IMR-90 (cell line): ENCODE measurements around the gene YTHDC2. TPM values are rescaled to one million over a fixed set of nuclear protein-coding genes. Genes with fewer than 3 reads are reported as not detected.

Experiments
- ATAC-seq: fragments of 200-7000 bp; cut with Tn5 transposase; 2 replicates; pipeline ENCODE4 v1.9.1; 2020; ENCODE audit warnings: low read depth, mild to moderate bottlenecking, moderate library complexity
- BruUV-seq: library from RNA; stranded (reverse); fragments of 400-500 nt; replicated peaks from 2 replicates; lab custom pipeline; 2021; lab: Mats Ljungman, UMichigan
- CTCF ChIA-PET: fragments of 300-600 bp; formaldehyde crosslinking; extraction: SDS; loops from one replicate; lab custom pipeline; 2021; ENCODE audit warnings: antibody characterized with exemption; lab: Yijun Ruan, JAX
- POLR2A ChIA-PET: fragments of 300-600 bp; sonication (Branson Sonifier 250); formaldehyde crosslinking; loops from one replicate; lab custom pipeline; 2022; ENCODE audit warnings: antibody characterized with exemption; ENCODE audit not compliant: unreplicated experiment; lab: Charles Lee
- DNase-seq: peaks from one replicate; pipeline ENCODE4 v3.0.0; 2013
- H2AFZ ChIP-seq: replicated peaks from 2 replicates; pipeline ENCODE3; 2013; ENCODE audit warnings: low read length, mild to moderate bottlenecking; ENCODE audit not compliant: poor library complexity
- H2AK5ac ChIP-seq: 2 replicates; pipeline ENCODE4 v1.6.1; 2013; ENCODE audit warnings: low read depth, low read length, inconsistent platforms
- H2AK9ac ChIP-seq: replicated peaks from 2 replicates; pipeline ENCODE3; 2013; ENCODE audit warnings: mild to moderate bottlenecking, low read depth, low read length, moderate library complexity; ENCODE audit not compliant: poor library complexity
- H2BK120ac ChIP-seq: 2 replicates; pipeline ENCODE4 v1.6.1; 2013; ENCODE audit warnings: low read depth, low read length, inconsistent platforms
- H2BK15ac ChIP-seq: 3 replicates; pipeline ENCODE4 v1.6.1; 2013; ENCODE audit warnings: low read depth, low read length, inconsistent platforms
- H2BK20ac ChIP-seq: 2 replicates; pipeline ENCODE4 v1.6.1; 2013; ENCODE audit warnings: low read depth, mild to moderate bottlenecking, inconsistent platforms, low read length, moderate library complexity
- H2BK5ac ChIP-seq: 2 replicates; pipeline ENCODE4 v1.6.1; 2013; ENCODE audit warnings: mild to moderate bottlenecking, low read depth, low read length, inconsistent platforms; ENCODE audit not compliant: poor library complexity, severe bottlenecking
- H3K14ac ChIP-seq: replicated peaks from 2 replicates; pipeline ENCODE4 v1.6.1; 2013; ENCODE audit warnings: low read depth, low read length, inconsistent platforms
- H3K18ac ChIP-seq: 2 replicates; pipeline ENCODE4 v1.6.1; 2013; ENCODE audit warnings: low read depth, low read length, control low read depth
- H3K23ac ChIP-seq: 2 replicates; pipeline ENCODE4 v1.6.1; 2013; ENCODE audit warnings: low read depth, low read length, inconsistent platforms
- H3K27ac ChIP-seq: 2 replicates; pipeline ENCODE4 v1.5.1; 2013; ENCODE audit warnings: mild to moderate bottlenecking, control low read depth, low read length; ENCODE audit not compliant: insufficient read depth
- H3K27me3 ChIP-seq: 2 replicates; pipeline ENCODE4 v1.6.1; 2013; ENCODE audit warnings: low read length; ENCODE audit not compliant: control insufficient read depth, insufficient read depth
- H3K36me3 ChIP-seq: 2 replicates; pipeline ENCODE4 v1.6.1; 2013; ENCODE audit warnings: low read length, mixed read lengths; ENCODE audit not compliant: control insufficient read depth, insufficient read depth
- H3K4ac ChIP-seq: 2 replicates; pipeline ENCODE4 v1.6.1; 2013; ENCODE audit warnings: low read depth, low read length, inconsistent platforms
- H3K4me1 ChIP-seq: 2 replicates; pipeline ENCODE4 v1.6.1; 2013; ENCODE audit warnings: low read length, mixed read lengths; ENCODE audit not compliant: control insufficient read depth, insufficient read depth
- H3K4me2 ChIP-seq: 2 replicates; pipeline ENCODE4 v1.6.1; 2013; ENCODE audit warnings: low read depth, mild to moderate bottlenecking, control low read depth, low read length, moderate library complexity
- H3K4me3 ChIP-seq: 2 replicates; pipeline ENCODE4 v1.5.1; 2013; ENCODE audit warnings: low read depth, mild to moderate bottlenecking, control low read depth, low read length, moderate library complexity; ENCODE audit not compliant: insufficient read depth
- H3K56ac ChIP-seq: 2 replicates; pipeline ENCODE4 v1.6.1; 2013; ENCODE audit warnings: low read length, inconsistent platforms; ENCODE audit not compliant: insufficient read depth; ENCODE audit errors: extremely low read depth
- H3K79me1 ChIP-seq, 2 experiments: 2 replicates each; pipeline ENCODE4 v1.6.1; 2013; ENCODE audit warnings: low read length in 2 of 2, inconsistent platforms in 1 of 2, low read depth in 1 of 2
- H3K9ac ChIP-seq: 2 replicates; pipeline ENCODE4 v1.6.1; 2013; ENCODE audit warnings: low read depth, low read length, control low read depth
- H3K9me1 ChIP-seq: 2 replicates; pipeline ENCODE4 v1.6.1; 2013; ENCODE audit warnings: low read length, inconsistent platforms; ENCODE audit not compliant: insufficient read depth
- H3K9me3 ChIP-seq: 2 replicates; pipeline ENCODE4 v1.6.1; 2013; ENCODE audit warnings: low read length; ENCODE audit not compliant: control insufficient read depth, insufficient read depth
- H4K20me1 ChIP-seq: 2 replicates; pipeline ENCODE4 v1.6.1; 2013; ENCODE audit warnings: low read length, inconsistent platforms; ENCODE audit not compliant: insufficient read depth
- H4K5ac ChIP-seq: 2 replicates; pipeline ENCODE4 v1.6.1; 2013; ENCODE audit warnings: mild to moderate bottlenecking, low read depth, low read length, control low read depth
- H4K8ac ChIP-seq, 2 experiments: 2 replicates each; pipeline ENCODE4 v1.6.1; 2013; ENCODE audit warnings: low read depth in 2 of 2, low read length in 2 of 2, control low read depth in 1 of 2, inconsistent platforms in 1 of 2
- H4K91ac ChIP-seq: 2 replicates; pipeline ENCODE4 v1.6.1; 2013; ENCODE audit warnings: low read depth, low read length, inconsistent platforms; ENCODE audit not compliant: insufficient read depth
- CTCF ChIP-seq: conservative IDR thresholded peaks from 2 replicates; pipeline ENCODE4 v1.5.1; 2012; ENCODE audit warnings: mild to moderate bottlenecking, low read depth, low read length, improper control_type of control experiment
- ELK1 ChIP-seq: fragments of 150-350 bp; IDR thresholded peaks from 2 replicates; pipeline ENCODE4 v1.6.1; 2016; ENCODE audit warnings: low read depth, mild to moderate bottlenecking, low read length, moderate library complexity, borderline replicate concordance
- MAZ ChIP-seq: IDR thresholded peaks from 2 replicates; pipeline ENCODE4 v1.6.1; 2012; ENCODE audit warnings: low read depth, mild to moderate bottlenecking, low read length, improper control_type of control experiment, moderate library complexity, borderline replicate concordance
- RAD21 ChIP-seq: IDR thresholded peaks from 2 replicates; pipeline ENCODE4 v1.6.1; 2012; ENCODE audit warnings: low read length, improper control_type of control experiment
- SMC3 ChIP-seq: fragments of 150-350 bp; IDR thresholded peaks from 2 replicates; pipeline ENCODE4 v1.6.1; 2016; ENCODE audit warnings: low read depth, mild to moderate bottlenecking, antibody characterized with exemption, low read length, moderate library complexity
- WGBS, 2 experiments: methylation state at CpG; one replicate each; pipeline versions ENCODE4 v1.1.5 to v1.1.7; 2013; ENCODE audit warnings: missing lambda C conversion rate in 2 of 2; ENCODE audit not compliant: insufficient read length in 1 of 2; ENCODE audit errors: extremely low coverage in 2 of 2; 5-methylcytosine and 5-hydroxymethylcytosine counted together
- dilution Hi-C: fragments of 300-500 bp; cut with HindIII; formaldehyde crosslinking; loops from one replicate; pipeline ENCODE4 v1.14.3; 2018; ENCODE audit warnings: low sequenced_read_pairs; ENCODE audit not compliant: unreplicated experiment
- in situ Hi-C: fragments of 300-500 bp; cut with MboI; formaldehyde crosslinking; loops from 3 replicates; pipeline ENCODE4 v1.14.3; 2019; ENCODE audit warnings: low sequenced_read_pairs, inconsistent platforms, mixed read lengths
- intact Hi-C: fragments of 100-400 bp; cut with micrococcal nuclease; formaldehyde crosslinking; loops from 2 replicates; pipeline ENCODE4 v1.10.0; 2022
- polyA plus RNA-seq, 3 experiments: library from polyadenylated mRNA; depleted of rRNA; stranded (reverse); fragments of >200 nt; gene quantifications; 2 replicates each; pipeline ENCODE4 v1.2.3, GENCODE V29; 2012; ENCODE audit warnings: low replicate concordance in 1 of 3
- total RNA-seq: library from RNA; depleted of rRNA; stranded (reverse); fragments of >200 nt; gene quantifications from 2 replicates; pipeline ENCODE4 v1.2.3, GENCODE V29; 2012

YTHDC2 gene
- total and polyA plus RNA-seq, 2 of the 4 experiments (the other 2 are of a cell fraction): 6.5 to 13.4 TPM

- ChIA-PET CTCF (interaction anchor here (0.7 to 1.7 kb wide), 3 partner anchors 270 to 610 kb away, joined by 3 to 8 read pairs (median 3); no protein-coding TSS in a partner anchor), POLR2A (no interaction called here)
- Histone ChIP-seq H3K9me3 (no peaks in the 10 kb centered on the region), H3K4me3 (no peak overlapping the region), H2BK20ac (no peak overlapping the region), H3K4ac (no peak overlapping the region), H3K18ac (no peak overlapping the region), H2AK9ac (no peak overlapping the region), H3K4me1 (peaks cover 6% of the 10 kb centered on the region; the same call in 1 of the 2 replicates), H2AK5ac (no peak overlapping the region), H3K27me3 (no peaks in the 10 kb centered on the region; the same call in 1 of the 2 replicates), H4K20me1 (no peaks in the 10 kb centered on the region), H4K91ac (no peak overlapping the region), H4K5ac (no peak overlapping the region), H3K79me1 (no peaks in the 10 kb centered on the region), H3K23ac (no peak overlapping the region), H2BK120ac (no peak overlapping the region), H3K56ac (no peak overlapping the region), H3K4me2 (peak overlapping the region; percentile 70), H2BK5ac (no peak overlapping the region), H2BK15ac (no peak overlapping the region), H2AFZ (peak overlapping the region; percentile 58), H4K8ac (no peak overlapping the region; a peak in 1 of 4 replicates), H3K9ac (no peak overlapping the region), H3K36me3 (no peaks in the 10 kb centered on the region), H3K9me1 (no peaks in the 10 kb centered on the region), H3K27ac (no peak overlapping the region), H3K14ac (no peak overlapping the region)
- intact Hi-C loops (loop anchor here (1.0 to 2.0 kb wide), 5 partner anchors 227 to 1431 kb away; no protein-coding TSS in a partner anchor), in situ Hi-C loops (loop anchor here (5.0 to 25.0 kb wide), 4 partner anchors 232 to 1432 kb away; no protein-coding TSS in a partner anchor), dilution Hi-C loops (no loop called here)
- ATAC-seq (peak; percentile 90), DNase-seq (peak; percentile 56)
- no CpG with 5 or more reads among the region's 13 CpGs for WGBS, 2 experiments
- no TSS peak for BruUV-seq
- no peak for TF ChIP-seq MAZ
- TF ChIP-seq CTCF: peak; percentile 80
- TF ChIP-seq ELK1: no peak
- TF ChIP-seq RAD21: peak; percentile 91
- TF ChIP-seq SMC3: peak; percentile 68
These were observed 93.0 kb downstream of the YTHDC2 start for GRCh38 chr5:113606298-113607134.
